ENCODE results near the gene ADAMTS15. TPM values are rescaled to one million over a fixed set of nuclear protein-coding genes. Genes with fewer than 3 reads are reported as not detected.

ADAMTS15 gene
- total and polyA plus RNA-seq, 10 of the 15 experiments (the other 5 are each of a cell fraction or from before 2014, with no cell fraction given): not detected

GRCh38 chr11:130413405-130414106 lies 34.9 kb upstream of the ADAMTS15 start:
- no peak overlapping the region for H3K27ac ChIP-seq (ENCODE audit: control insufficient read depth, insufficient read depth)
- no peaks in the 10 kb centered on the region for H3K36me3 ChIP-seq (ENCODE audit: control insufficient read depth in 2 of 2, insufficient read depth in 2 of 2, low read length in 1 of 2)
- H2AFZ ChIP-seq (ENCODE audit: control insufficient read depth, low read depth, low read length): no peak overlapping the region
- TF ChIP-seq MTA2 (IDR thresholded peaks at IDR 0.05; ENCODE audit: low read depth) (no peak), GATAD2B (conservative IDR thresholded peaks at IDR 0.05; ENCODE audit: low read depth) (no peak), REST (IDR thresholded peaks at IDR 0.05; ENCODE audit: low read depth, low read length) (no peak), TAF1 (IDR thresholded peaks at IDR 0.05; ENCODE audit: borderline replicate concordance, low read depth, low read length) (no peak), USF2 (IDR thresholded peaks at IDR 0.05; ENCODE audit: borderline replicate concordance, low read depth, low read length) (no peak), NBN (IDR thresholded peaks at IDR 0.05) (no peak), CBX3 (IDR thresholded peaks at IDR 0.05; ENCODE audit: borderline replicate concordance, low read depth) (no peak), NFXL1 (IDR thresholded peaks at IDR 0.05; ENCODE audit: borderline replicate concordance) (no peak), RCOR1 (conservative IDR thresholded peaks at IDR 0.05; ENCODE audit: low read depth, low read length) (no peak), ELK1 (IDR thresholded peaks at IDR 0.05; ENCODE audit: low read depth, low read length) (no peak), CHD2 (IDR thresholded peaks at IDR 0.05; ENCODE audit: borderline replicate concordance, low read depth, low read length) (no peak), HCFC1 (IDR thresholded peaks at IDR 0.05; ENCODE audit: low read length) (no peak)
- 60% methylated on average over 16 of the region's 16 CpGs for WGBS (ENCODE audit: insufficient coverage, insufficient replicate concordance, low lambda C conversion rate, missing lambda C conversion rate)
- no peaks in the 10 kb centered on the region for H4K20me1 ChIP-seq (ENCODE audit: control insufficient read depth, insufficient read depth)
- ChIA-PET RAD21 (ENCODE audit: unreplicated experiment) (no interaction called here), POLR2A (no interaction called here), SMC1A (ENCODE audit: uncharacterized antibody, unreplicated experiment) (no interaction called here), CTCF (interaction anchor here (1.0 kb wide), 1 partner anchor 201 kb away, joined by 3 read pairs; no protein-coding TSS in a partner anchor)
- no peaks in the 10 kb centered on the region for H3K4me1 ChIP-seq (ENCODE audit: control insufficient read depth, insufficient read depth, low read length)
- BruUV-seq (replicated peaks): no TSS peak
- no peak overlapping the region for H3K4me3 ChIP-seq
- DNase-seq (ENCODE audit: low read depth, low spot score): no peak
- peaks cover 0 to 6% of the 10 kb centered on the region in 2 experiments; a peak in 2 of 4 replicates for H3K27me3 ChIP-seq (replicated peaks in 1 of 2; ENCODE audit: control insufficient read depth in 2 of 2, insufficient read depth in 2 of 2, low read length in 1 of 2)
- H3K79me2 ChIP-seq (ENCODE audit: control insufficient read depth, insufficient read depth, low read length): no peaks in the 10 kb centered on the region
- H3K9ac ChIP-seq (ENCODE audit: control insufficient read depth, insufficient read depth, low read length): no peak overlapping the region
- no peak for ATAC-seq
- FAIRE-seq: no peak
- no peaks in the 10 kb centered on the region for H3K9me3 ChIP-seq (replicated peaks; ENCODE audit: control insufficient read depth, insufficient read depth, low read length)
- H3K4me2 ChIP-seq (ENCODE audit: control insufficient read depth, insufficient read depth): no peak overlapping the region
- intact Hi-C loops (cut with micrococcal nuclease; ENCODE audit: unreplicated experiment): no loop called here
- in situ Hi-C loops (cut with MboI): no loop called here
